ENCODE data around the gene CISH. TPM values are rescaled to one million over a fixed set of nuclear protein-coding genes. Genes with fewer than 3 reads are reported as not detected.

Gene CISH
- total and polyA plus RNA-seq, 9 of the 15 experiments (the other 6 are each of a cell fraction or from before 2014, with no cell fraction given) = 1.7 to 47.7 (median 18.3) TPM

GRCh38 chr3:50611464-50612233, at the start of gene CISH (continued):
- TF ChIP-seq ID3 (CRISPR knock-in tag; IDR thresholded peaks at IDR 0.05) = no peak
- no peak for TF ChIP-seq ID3 (tag; IDR thresholded peaks at IDR 0.05)
- TF ChIP-seq CSDE1 (IDR thresholded peaks at IDR 0.05) = no peak
- TF ChIP-seq E4F1 (CRISPR knock-in tag; IDR thresholded peaks at IDR 0.05; ENCODE audit: borderline replicate concordance) = 0 out of 2 replicates have a peak, but pooled peaks have one; percentile 44
- TF ChIP-seq CHD7 (IDR thresholded peaks at IDR 0.05; ENCODE audit: low read depth, low read length) = no peak
- peak; percentile 68 to 75 for TF ChIP-seq NRF1 (conservative IDR thresholded peaks at IDR 0.05 in 1 of 2, IDR thresholded peaks at IDR 0.05 in 1 of 2)
- TF ChIP-seq ARHGAP35 (IDR thresholded peaks at IDR 0.05; ENCODE audit: partially characterized antibody) = no peak
- peak; percentile 50; the same call in 1 of the 2 replicates for TF ChIP-seq LEF1 (IDR thresholded peaks at IDR 0.05)
- no peak for TF ChIP-seq ZKSCAN3 (CRISPR knock-in tag; IDR thresholded peaks at IDR 0.05)
- no peak; the same call in 1 of the 2 replicates for TF ChIP-seq ATF3 (IDR thresholded peaks at IDR 0.05)
- TF ChIP-seq ATF3 (CRISPR knock-in tag; conservative IDR thresholded peaks at IDR 0.05) = no peak
- TF ChIP-seq NR2C1 (IDR thresholded peaks at IDR 0.05) = no peak
- TF ChIP-seq NR2C1 (tag; IDR thresholded peaks at IDR 0.05) = no peak

Data from K562 (cell line).